ENCODE data around the gene FIZ1. TPM values are rescaled to one million over a fixed set of nuclear protein-coding genes. Genes with fewer than 3 reads are reported as not detected.

FIZ1 gene
- total RNA-seq, 1 donor: 4.3 TPM

GRCh38 chr19:55613930-55614710, 14.8 kb upstream of the FIZ1 start:
- TF ChIP-seq, protein P1, sequence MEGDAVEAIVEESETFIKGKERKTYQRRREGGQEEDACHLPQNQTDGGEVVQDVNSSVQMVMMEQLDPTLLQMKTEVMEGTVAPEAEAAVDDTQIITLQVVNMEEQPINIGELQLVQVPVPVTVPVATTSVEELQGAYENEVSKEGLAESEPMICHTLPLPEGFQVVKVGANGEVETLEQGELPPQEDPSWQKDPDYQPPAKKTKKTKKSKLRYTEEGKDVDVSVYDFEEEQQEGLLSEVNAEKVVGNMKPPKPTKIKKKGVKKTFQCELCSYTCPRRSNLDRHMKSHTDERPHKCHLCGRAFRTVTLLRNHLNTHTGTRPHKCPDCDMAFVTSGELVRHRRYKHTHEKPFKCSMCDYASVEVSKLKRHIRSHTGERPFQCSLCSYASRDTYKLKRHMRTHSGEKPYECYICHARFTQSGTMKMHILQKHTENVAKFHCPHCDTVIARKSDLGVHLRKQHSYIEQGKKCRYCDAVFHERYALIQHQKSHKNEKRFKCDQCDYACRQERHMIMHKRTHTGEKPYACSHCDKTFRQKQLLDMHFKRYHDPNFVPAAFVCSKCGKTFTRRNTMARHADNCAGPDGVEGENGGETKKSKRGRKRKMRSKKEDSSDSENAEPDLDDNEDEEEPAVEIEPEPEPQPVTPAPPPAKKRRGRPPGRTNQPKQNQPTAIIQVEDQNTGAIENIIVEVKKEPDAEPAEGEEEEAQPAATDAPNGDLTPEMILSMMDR (IDR thresholded peaks at IDR 0.05; ENCODE audit: insufficient read depth, low read depth, low read length): no peak
- no peak overlapping the region for H3K4me3 ChIP-seq (ENCODE audit: low read depth, low read length)
- DNase-seq (ENCODE audit: low read depth): no peak

DNA sequence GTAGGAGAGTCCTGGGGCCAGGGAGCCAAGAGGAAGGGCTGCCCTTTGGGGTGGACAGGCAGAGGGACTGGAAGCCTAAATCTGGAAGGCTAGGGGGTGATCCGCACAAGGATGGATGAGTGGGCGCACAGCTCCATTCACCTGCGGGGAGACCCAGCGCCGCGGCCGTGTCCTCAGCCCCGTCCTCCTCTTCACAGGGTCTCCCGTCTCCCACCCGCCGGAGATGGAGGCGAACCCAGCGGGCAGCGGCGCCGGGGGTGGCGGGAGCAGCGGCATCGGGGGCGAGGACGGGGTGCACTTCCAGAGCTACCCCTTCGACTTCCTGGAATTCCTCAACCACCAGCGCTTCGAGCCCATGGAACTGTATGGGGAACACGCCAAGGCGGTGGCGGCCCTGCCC, 14.1 kb upstream of the FIZ1 start:
- TF ChIP-seq, protein P1 (IDR thresholded peaks at IDR 0.05; ENCODE audit: insufficient read depth, low read depth, low read length): no peak
- no peak for DNase-seq (ENCODE audit: low read depth)
- H3K4me3 ChIP-seq (ENCODE audit: low read depth, low read length): no peak overlapping the region

- DNase-seq (ENCODE audit: low read depth): no peak
- no peak overlapping the region for H3K4me3 ChIP-seq (ENCODE audit: low read depth, low read length)
- TF ChIP-seq, protein P1 (IDR thresholded peaks at IDR 0.05; ENCODE audit: insufficient read depth, low read depth, low read length): no peak
Measured at GRCh38 chr19:55611983-55612645, 12.8 kb upstream of the FIZ1 start.

DNA sequence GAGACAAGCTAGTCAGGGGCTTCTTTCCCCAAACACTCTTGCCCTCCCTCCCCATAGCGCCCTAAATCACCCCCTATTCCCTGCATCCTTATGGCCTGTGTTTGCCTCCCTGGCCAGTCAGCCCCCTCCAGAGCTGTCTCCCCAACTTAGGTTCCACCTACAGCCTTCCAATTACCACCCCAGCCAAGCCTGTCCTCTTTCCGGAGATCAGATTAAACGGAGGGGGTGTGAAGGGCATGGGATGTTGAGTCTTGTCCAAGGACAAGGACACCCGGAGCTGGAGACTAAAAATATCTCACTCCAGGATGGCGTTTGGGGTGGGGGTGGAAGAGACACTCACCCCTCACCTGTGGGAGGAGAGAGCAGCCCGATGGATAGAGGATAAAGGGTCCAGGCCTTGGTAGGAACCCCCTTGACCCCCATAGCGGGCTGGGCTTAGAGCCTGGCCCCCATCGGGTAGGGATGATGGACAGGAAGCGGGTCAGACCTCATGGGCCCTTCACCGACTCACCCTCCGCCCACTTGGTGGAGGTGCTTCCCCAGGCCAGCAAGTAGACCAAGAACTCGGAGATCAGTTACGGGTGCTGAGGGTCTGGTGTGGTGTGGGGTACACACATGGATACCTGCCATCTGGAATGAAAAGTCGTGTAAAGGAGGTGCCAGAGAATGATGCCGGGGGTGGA, 12.1 kb upstream of the FIZ1 start:
- no peak for DNase-seq (ENCODE audit: low read depth)
- TF ChIP-seq, protein P1 (IDR thresholded peaks at IDR 0.05; ENCODE audit: insufficient read depth, low read depth, low read length): no peak
- no peak overlapping the region for H3K4me3 ChIP-seq (ENCODE audit: low read depth, low read length)

- no peak for DNase-seq (ENCODE audit: low read depth)
- H3K4me3 ChIP-seq (ENCODE audit: low read depth, low read length): no peak overlapping the region
- TF ChIP-seq, protein P1 (IDR thresholded peaks at IDR 0.05; ENCODE audit: insufficient read depth, low read depth, low read length): no peak
Measured at GRCh38 chr19:55609326-55609725, 10.0 kb upstream of the FIZ1 start.

DNA sequence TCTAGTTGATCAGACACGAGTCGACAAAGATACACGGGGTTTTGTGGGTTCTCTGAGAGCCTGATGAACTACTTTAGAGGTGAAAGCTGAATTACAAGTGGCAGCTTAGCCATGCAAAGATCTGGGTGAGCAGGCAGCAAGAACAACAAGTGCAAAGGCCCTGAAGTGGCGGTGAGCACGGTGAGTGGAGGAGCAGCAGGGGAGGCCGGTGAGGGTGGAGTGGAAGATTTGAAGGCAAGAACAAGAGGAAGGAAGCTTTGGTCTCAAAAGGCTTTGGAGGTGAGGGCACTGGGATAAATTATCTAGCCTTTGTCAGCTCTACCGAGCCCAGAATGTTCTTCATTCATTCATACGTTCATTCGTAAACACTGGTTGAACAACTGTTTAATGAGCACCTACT, 7.5 kb upstream of the FIZ1 start:
- TF ChIP-seq, protein P1 (IDR thresholded peaks at IDR 0.05; ENCODE audit: insufficient read depth, low read depth, low read length): no peak
- peak overlapping the region; percentile 98 for H3K4me3 ChIP-seq (ENCODE audit: low read depth, low read length)
- no peak for DNase-seq (ENCODE audit: low read depth)

Measured in fibroblast of villous mesenchyme (primary cell).